ENCODE data around the gene MS4A18.
A peak's percentile ranks its signal among the peaks of the same experiment; 100 is the strongest.
"Not testable (repeated sequence)": the region's sequence is repeated elsewhere in the genome, so short reads cannot be mapped to it uniquely, and the experiment has no call there.

The MS4A18 gene

DNA sequence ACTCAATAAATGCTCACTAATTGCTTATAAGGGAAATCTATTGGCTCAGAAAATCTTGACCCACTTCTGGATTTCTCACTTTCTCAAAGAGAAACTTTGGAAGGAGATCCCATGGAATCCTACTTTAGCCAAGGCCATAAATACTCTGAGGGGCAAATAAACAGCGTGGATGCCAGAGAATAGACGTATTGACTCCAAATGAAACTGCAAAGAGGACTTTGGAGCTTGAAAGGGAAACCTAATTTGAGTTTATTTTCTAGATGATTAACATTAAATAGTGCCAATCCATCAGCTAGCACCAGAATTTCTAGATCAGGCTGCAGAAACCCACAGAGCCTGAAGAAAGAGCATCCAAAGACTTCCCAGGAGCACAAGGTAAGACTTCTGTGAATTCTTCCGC lies at the start of gene MS4A18:
MS4A18 (plus strand) TSS at position 301 of the 400 bp plus-strand sequence.
- no peak for DNase-seq

DNA sequence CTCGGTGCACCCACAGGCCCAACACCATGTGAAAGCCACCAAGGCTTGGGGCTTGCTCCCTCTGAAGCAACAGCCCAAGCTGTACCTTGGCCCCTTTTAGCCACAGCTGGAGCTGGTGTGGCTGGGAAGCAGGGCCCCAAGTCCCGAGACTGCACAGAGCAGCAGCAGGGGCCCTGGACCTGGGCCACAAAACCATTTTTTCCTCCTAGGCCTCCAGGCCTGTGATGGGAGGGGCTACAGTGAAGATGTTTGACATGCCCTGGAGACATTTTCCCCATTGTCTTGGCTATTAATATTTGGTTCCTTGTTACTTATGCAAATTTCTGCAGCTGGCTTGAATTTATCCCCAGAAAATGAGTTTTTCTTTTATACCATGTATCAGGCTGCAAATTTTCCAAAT lies 46.3 kb upstream of the MS4A18 start:
- DNase-seq: not testable (repeated sequence)

GRCh38 chr11:60679879-60680278 lies 44.6 kb upstream of the MS4A18 start:
- DNase-seq: no peak

GRCh38 chr11:60680455-60681119 lies 43.9 kb upstream of the MS4A18 start:
- DNase-seq: no peak

GRCh38 chr11:60684541-60684848 lies 40.0 kb upstream of the MS4A18 start:
- not testable (repeated sequence) for DNase-seq

GRCh38 chr11:60691661-60692060 lies 32.9 kb upstream of the MS4A18 start:
- DNase-seq: no peak

- DNase-seq: no peak
Observed at GRCh38 chr11:60699284-60699691, 25.2 kb upstream of the MS4A18 start, which contains the start of gene MS4A8. Gene MS4A8 (plus strand): TSS chr11:60699612. CDS start chr11:60700861, 1,249 bp downstream.

- no peak for DNase-seq
Observed at GRCh38 chr11:60699936-60700335, 24.6 kb upstream of the MS4A18 start.

DNA sequence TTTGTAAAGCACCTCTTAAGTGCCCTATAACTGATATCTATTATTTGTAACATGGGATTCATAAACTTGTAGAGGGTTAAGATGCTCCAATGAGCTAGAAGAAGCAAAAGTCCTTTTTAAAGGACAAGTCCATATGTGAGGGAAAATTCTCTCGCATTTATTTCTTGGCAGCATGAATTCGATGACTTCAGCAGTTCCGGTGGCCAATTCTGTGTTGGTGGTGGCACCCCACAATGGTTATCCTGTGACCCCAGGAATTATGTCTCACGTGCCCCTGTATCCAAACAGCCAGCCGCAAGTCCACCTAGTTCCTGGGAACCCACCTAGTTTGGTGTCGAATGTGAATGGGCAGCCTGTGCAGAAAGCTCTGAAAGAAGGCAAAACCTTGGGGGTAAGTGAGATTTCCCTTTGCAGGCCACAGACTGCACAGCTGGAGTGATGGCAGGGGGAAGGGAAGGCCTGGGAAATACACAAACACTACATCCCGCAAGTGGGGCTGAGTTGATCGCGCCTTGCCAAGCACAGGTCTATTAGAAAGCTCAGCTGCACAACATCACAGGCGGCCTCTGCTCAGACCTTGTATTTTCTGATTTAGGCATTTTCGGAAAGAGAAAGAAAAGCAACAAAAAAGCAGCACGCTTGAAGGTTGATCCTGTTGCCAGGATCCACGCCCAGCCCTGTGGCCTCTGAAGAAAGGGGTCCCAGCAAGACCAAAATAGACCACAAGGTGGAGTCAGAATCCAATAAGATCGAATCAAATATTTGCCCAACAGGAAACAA lies 23.6 kb upstream of the MS4A18 start:
- DNase-seq: peak; percentile 34

GRCh38 chr11:60701469-60701818 lies 23.1 kb upstream of the MS4A18 start:
- no peak for DNase-seq

- DNase-seq: no peak
Observed at GRCh38 chr11:60703374-60703773, 21.1 kb upstream of the MS4A18 start.

DNA sequence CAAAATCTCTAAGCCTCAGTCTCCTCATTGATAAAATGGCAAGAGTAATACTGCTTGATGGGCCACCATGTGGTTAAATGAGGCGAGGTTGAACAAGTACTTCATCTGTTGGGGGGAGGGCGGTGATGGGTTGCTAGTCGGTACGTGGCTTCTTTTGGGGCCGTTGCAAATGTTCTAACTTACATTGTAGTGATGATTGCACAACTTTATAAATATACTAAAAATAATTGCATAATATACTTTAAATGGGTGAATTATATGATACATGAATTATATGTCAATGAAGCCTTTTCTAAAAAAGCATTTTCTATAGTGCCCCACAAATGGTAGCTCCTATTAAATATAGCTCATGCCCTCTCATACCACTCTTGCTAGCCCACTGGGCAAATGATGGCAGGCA lies 18.6 kb upstream of the MS4A18 start:
- no peak for DNase-seq

DNA sequence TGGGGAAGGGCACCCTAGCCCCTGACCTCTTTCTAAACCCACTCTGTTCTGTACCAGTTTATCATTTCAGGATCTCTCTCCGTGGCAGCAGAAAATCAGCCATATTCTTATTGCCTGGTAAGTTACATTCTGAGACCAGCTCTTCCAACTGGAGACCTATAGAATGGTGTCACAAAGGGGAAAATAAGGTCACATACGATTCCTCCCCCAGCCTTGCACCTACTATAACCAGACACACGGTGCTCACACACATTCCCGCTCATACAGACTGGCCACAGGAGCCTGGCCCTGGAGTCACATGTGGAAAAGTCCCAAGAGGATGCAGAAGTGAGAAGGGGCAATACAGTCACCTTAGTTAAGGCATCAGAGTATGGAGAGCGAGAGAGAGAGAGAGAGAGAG lies 17.6 kb upstream of the MS4A18 start:
- no peak for DNase-seq

- DNase-seq: no peak
Observed at GRCh38 chr11:60710482-60710881, 14.0 kb upstream of the MS4A18 start.

GRCh38 chr11:60711276-60711675 lies 13.2 kb upstream of the MS4A18 start:
- no peak for DNase-seq

GRCh38 chr11:60713423-60713822 lies 11.1 kb upstream of the MS4A18 start:
- not testable (repeated sequence) for DNase-seq

DNA sequence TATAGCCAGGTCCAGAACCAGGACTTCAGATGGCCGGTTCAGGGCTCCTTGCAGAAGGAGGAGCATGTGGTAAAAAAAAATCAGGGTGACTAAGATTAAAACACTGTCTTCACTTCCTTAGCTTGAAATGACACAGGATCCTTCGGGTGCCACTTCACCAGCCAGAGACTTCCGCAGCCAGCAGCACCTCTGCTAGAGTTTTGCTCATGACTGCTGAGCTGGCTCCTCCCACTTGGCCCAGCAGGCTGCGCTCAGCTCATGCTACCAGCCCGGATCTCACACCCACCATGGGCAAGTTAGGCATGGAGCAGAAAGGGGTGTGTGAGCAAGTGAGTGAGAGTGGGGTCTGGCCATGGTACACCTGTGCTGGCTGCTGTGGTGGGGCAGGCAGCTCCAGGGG lies 6.6 kb upstream of the MS4A18 start:
- no peak for DNase-seq

DNA sequence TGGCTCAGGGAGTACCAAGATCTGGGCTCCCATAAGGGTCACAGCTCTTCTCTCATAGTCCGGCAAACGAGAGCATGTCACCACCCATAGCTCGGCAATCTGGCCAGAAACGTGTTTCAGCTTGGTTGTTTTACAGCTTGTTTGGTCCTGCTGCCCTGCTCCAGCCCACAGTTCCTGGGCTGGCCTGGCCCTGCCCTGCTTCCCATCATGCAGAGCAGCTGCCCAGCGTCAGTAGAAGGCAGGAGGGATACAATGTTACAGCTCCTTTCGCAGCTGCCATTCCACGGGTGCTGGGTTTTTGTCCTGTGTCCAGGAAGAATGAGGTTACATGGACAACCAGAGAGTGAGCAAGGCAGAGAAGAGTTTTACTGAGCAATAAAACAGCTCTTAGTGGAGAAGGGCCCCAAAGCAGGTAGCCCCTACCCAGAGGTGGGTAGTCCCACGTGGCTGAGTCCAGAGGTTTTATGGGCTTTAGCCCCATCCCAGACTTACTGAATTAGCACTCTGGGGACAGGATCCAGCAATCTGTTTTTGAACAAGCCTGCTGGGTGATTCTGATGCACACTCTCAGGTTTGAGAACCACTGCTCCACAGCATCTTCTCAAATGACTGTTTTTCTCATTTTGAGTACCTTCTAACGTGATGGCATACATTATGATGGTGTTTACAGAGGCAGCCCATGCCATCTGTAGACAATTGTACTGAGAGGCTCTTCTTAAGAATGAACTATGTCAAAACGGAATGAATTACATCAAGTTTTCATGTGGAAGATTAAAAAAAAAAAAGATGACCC lies 5.8 kb upstream of the MS4A18 start:
- no peak for DNase-seq

DNA sequence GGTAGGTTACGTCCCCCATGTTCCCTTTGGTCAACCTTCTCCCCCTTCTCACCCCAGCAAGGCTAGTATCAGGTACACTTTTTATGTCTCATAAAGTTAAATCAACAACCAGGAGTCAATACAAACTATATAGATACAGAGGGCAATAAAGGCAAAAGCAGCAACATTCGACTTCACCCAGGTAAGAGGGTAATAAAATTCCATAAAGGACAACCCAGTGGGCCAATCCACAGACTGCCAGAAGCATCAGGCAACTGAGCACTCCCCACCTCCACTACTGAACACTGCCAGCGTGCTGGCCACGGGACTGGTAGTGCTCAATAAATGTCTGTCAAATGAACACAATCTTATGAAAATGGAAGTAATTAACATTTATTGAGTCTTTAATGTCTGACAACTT lies 5.1 kb upstream of the MS4A18 start:
- DNase-seq: no peak

GRCh38 chr11:60720460-60720859 lies 4.1 kb upstream of the MS4A18 start:
- no peak for DNase-seq

- no peak for DNase-seq
Observed at GRCh38 chr11:60725592-60725991, 1.1 kb downstream of the MS4A18 start.

- no peak for DNase-seq
Observed at GRCh38 chr11:60731586-60731985, 7.1 kb downstream of the MS4A18 start.

DNA sequence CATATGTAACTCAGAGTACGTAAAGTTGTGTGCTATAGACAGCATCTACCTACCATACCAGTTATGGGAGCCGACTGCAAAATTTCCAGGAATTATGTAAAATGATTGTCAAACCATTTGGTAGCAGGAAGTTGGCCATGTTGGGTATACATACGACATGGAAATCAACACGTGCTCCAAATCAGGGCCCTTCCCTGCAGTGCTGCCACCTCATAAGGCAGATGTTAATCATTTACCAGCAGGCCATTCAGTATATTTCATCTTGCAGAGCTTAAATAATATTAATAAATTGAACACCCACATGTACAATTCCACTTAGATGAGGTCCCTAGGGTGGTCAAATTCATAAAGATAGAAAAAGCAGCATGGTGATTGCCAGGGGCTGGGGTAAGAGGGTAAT lies 9.8 kb downstream of the MS4A18 start:
- DNase-seq: no peak

GRCh38 chr11:60739114-60739513 lies 14.6 kb downstream of the MS4A18 start:
- DNase-seq: no peak

Measured in left hindlimb (tissue), 1 donor.